Glutamatergic neuron (in vitro differentiated cells): Measurements from ENCODE around the gene C11orf21. TPM values are rescaled to one million over a fixed set of nuclear protein-coding genes. Genes with fewer than 3 reads are reported as not detected.

Experiments
- DNase-seq: peaks from one replicate; pipeline ENCODE4 v3.0.0; 2022
- H3K27ac Mint-ChIP-seq: one replicate; pipeline ENCODE4 v1.8.0; 2020; ENCODE audit warnings: mild to moderate bottlenecking, mixed read lengths, inconsistent platforms; ENCODE audit not compliant: unreplicated experiment
- H3K27me3 Mint-ChIP-seq: one replicate; pipeline ENCODE4 v1.8.0; 2020; ENCODE audit warnings: mild to moderate bottlenecking, moderate library complexity, mixed read lengths, inconsistent platforms; ENCODE audit not compliant: unreplicated experiment
- H3K36me3 Mint-ChIP-seq: one replicate; pipeline ENCODE4 v1.8.0; 2020; ENCODE audit warnings: mild to moderate bottlenecking, mixed read lengths, inconsistent platforms; ENCODE audit not compliant: unreplicated experiment
- H3K4me1 Mint-ChIP-seq: one replicate; pipeline ENCODE4 v1.8.0; 2020; ENCODE audit warnings: mild to moderate bottlenecking, low read depth, mixed read lengths, inconsistent platforms; ENCODE audit not compliant: unreplicated experiment
- H3K4me3 Mint-ChIP-seq: one replicate; pipeline ENCODE4 v1.8.0; 2020; ENCODE audit warnings: mild to moderate bottlenecking, mixed read lengths, inconsistent platforms; ENCODE audit not compliant: unreplicated experiment
- H3K9me3 Mint-ChIP-seq: one replicate; pipeline ENCODE4 v1.8.0; 2020; ENCODE audit warnings: mild to moderate bottlenecking, moderate library complexity, mixed read lengths, inconsistent platforms; ENCODE audit not compliant: unreplicated experiment
- total RNA-seq: library from RNA; stranded (reverse); fragmentation: NEBNext Ultra II Directional; extraction: Animal tissue kit (Norgen Biotek cat#: 25700); gene quantifications from one replicate; pipeline ENCODE4 v1.2.1, GENCODE V29; 2021; ENCODE audit not compliant: unreplicated experiment
- TF ChIP-seq, protein P1 (sequence below): fragments of 200-600 bp; sonication (generic); IDR thresholded peaks from one replicate; pipeline ENCODE4 v1.5.0; 2021; ENCODE audit not compliant: partially characterized antibody, unreplicated experiment

C11orf21 gene
- total RNA-seq, 1 donor from 2014 or later, result not detected

DNA sequence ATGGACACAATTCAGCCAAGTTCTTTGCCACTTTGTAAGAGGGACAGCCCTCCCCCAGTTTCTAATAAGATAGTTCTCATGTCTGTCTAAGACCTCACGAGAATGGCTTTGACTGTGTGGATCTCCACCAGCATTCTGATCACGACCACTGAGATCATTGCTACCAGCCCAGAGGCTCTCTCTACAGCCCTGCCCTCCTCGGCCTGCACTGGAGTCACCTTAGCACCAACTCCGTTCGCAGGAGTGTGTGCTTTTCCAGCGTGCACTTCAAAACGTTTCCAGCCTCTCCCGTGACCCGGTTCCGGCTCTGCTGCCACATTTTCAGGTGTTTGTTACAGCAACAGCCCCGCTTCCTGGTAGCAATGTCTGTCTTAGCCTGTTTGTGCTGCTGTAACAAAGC is 26.3 kb upstream of the C11orf21 start:
- DNase-seq, result no peak
- TF ChIP-seq, protein P1, sequence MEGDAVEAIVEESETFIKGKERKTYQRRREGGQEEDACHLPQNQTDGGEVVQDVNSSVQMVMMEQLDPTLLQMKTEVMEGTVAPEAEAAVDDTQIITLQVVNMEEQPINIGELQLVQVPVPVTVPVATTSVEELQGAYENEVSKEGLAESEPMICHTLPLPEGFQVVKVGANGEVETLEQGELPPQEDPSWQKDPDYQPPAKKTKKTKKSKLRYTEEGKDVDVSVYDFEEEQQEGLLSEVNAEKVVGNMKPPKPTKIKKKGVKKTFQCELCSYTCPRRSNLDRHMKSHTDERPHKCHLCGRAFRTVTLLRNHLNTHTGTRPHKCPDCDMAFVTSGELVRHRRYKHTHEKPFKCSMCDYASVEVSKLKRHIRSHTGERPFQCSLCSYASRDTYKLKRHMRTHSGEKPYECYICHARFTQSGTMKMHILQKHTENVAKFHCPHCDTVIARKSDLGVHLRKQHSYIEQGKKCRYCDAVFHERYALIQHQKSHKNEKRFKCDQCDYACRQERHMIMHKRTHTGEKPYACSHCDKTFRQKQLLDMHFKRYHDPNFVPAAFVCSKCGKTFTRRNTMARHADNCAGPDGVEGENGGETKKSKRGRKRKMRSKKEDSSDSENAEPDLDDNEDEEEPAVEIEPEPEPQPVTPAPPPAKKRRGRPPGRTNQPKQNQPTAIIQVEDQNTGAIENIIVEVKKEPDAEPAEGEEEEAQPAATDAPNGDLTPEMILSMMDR, result no peak
- Mint-ChIP-seq H3K9me3 (peaks cover 2% of the 10 kb centered on the region), H3K27me3 (peaks cover 9% of the 10 kb centered on the region), H3K4me3 (no peak overlapping the region), H3K27ac (no peak overlapping the region), H3K4me1 (no peaks in the 10 kb centered on the region), H3K36me3 (peaks cover 16% of the 10 kb centered on the region)

DNA sequence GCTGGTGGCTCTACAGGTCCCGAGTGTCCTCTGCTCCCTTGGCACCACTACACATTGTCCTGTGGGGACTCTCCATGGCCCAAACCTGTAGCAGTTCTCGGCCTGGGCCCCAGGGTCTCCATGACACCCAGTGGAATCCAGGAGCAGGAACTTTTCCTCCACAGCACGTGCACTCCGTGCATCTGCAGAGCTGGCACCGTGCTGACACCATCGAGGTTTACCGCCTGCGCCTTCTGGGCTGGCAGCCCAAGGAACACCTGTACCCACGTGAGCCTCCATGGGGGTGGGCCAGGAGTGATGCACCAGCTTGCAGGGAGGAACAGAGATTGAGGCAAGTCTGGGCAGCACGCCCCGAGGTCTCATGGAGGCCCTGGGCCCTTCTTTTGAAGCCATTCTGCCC is 25.3 kb upstream of the C11orf21 start:
- Mint-ChIP-seq H3K4me3 (no peak overlapping the region), H3K27ac (no peak overlapping the region), H3K9me3 (peaks cover 2% of the 10 kb centered on the region), H3K36me3 (peaks cover 16% of the 10 kb centered on the region), H3K4me1 (no peaks in the 10 kb centered on the region), H3K27me3 (peaks cover 11% of the 10 kb centered on the region)
- no peak for DNase-seq
- TF ChIP-seq, protein P1, result no peak

DNA sequence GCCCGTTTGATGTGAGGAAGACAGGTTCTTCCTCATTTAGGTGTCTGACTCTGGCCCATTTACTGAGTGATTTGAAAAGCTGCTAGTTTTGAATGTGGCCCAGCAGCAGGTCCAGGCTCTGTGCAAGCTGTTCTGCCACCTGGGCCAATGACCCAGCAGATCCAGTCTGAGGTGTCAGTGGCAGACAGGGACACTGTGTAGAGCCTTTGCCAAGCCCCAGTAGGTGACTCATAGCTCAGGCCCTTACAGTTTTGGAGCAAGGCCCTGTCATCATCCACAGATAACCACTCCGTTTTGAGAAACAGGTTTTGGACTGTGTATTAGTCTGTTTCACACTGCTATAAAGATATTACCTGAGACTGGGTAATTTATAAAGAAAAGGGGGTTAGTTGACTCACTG is 24.0 kb upstream of the C11orf21 start:
- no peak overlapping the region for H3K4me3 Mint-ChIP-seq

DNA sequence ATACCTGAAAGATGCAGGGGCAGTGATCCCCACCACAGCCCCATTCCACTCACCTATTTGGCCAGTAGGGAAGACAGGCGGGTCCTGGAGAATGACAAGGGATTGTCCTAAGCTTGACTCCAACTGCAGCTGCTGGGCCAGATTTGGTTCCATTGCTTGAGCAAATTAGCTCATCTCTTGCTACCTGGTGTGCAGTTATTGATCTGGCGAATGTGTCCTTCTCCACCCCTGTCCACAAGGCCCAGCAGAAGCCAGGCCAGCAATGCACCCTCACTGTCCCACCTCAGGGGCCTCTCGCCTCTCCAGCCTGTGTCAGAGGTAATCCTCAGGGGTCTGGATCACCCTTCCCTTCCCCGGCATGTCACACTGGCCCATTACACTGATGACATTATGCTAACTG is 23.4 kb upstream of the C11orf21 start:
- DNase-seq, result no peak
- H3K9me3 Mint-ChIP-seq, result no peaks in the 10 kb centered on the region
- no peaks in the 10 kb centered on the region for H3K4me1 Mint-ChIP-seq
- peaks cover 8% of the 10 kb centered on the region for H3K27me3 Mint-ChIP-seq
- no peak overlapping the region for H3K27ac Mint-ChIP-seq
- peaks cover 7% of the 10 kb centered on the region for H3K36me3 Mint-ChIP-seq
- TF ChIP-seq, protein P1, result no peak
- no peak overlapping the region for H3K4me3 Mint-ChIP-seq

More for the DNA sequence above, 24.0 kb upstream of the C11orf21 start:
- DNase-seq, result no peak
- TF ChIP-seq, protein P1, result no peak
- no peaks in the 10 kb centered on the region for H3K4me1 Mint-ChIP-seq
- peaks cover 11% of the 10 kb centered on the region for H3K36me3 Mint-ChIP-seq
- H3K27ac Mint-ChIP-seq, result no peak overlapping the region
- H3K27me3 Mint-ChIP-seq, result peaks cover 10% of the 10 kb centered on the region
- no peaks in the 10 kb centered on the region for H3K9me3 Mint-ChIP-seq

DNA sequence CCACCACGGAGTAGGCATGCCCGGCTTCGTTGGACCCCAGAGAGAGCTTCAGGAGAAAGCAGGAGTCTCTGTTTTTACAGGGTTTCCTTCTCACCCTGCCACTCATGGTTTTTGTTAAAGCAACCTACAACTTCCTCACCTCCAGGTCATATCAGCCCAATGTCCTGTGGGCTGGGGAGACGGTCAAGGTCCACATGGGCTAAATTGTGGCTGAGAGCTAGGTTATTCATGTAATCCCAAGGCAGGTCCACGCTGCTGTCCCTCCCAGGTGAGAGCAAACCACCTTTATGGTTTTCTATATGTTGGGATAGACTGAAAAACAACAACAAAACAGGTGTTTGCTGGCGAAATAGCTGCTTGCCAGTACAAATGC is 19.6 kb upstream of the C11orf21 start:
- H3K27ac Mint-ChIP-seq, result no peak overlapping the region
- no peak overlapping the region for H3K4me3 Mint-ChIP-seq
- TF ChIP-seq, protein P1, result no peak
- peaks cover 3% of the 10 kb centered on the region for H3K9me3 Mint-ChIP-seq
- no peaks in the 10 kb centered on the region for H3K4me1 Mint-ChIP-seq
- H3K27me3 Mint-ChIP-seq, result peaks cover 6% of the 10 kb centered on the region
- no peaks in the 10 kb centered on the region for H3K36me3 Mint-ChIP-seq
- no peak for DNase-seq
